Keratinocyte (primary cell): ENCODE data around the gene ABCA4. TPM values are rescaled to one million over a fixed set of nuclear protein-coding genes. Genes with fewer than 3 reads are reported as not detected.

Source experiments
- DNase-seq: peaks from one replicate; pipeline ENCODE4 v3.0.0-alpha.2; 2011; ENCODE audit warnings: low read depth, missing footprints, low spot score
- FAIRE-seq: peaks from 2 replicates; lab custom pipeline; 2011; peaks lifted over from hg19 to GRCh38; lab: Jason Lieb, UNC
- H2AFZ ChIP-seq: 2 replicates; pipeline ENCODE4 v1.6.0; 2012; ENCODE audit warnings: low read length, control low read depth, inconsistent platforms; ENCODE audit not compliant: control insufficient read depth
- H3K27ac ChIP-seq: 2 replicates; pipeline ENCODE4 v1.5.1; 2011; ENCODE audit warnings: low read length; ENCODE audit not compliant: control insufficient read depth, insufficient read depth
- H3K27me3 ChIP-seq: 3 replicates; pipeline ENCODE4 v1.6.0; 2011; ENCODE audit warnings: low read length; ENCODE audit not compliant: control insufficient read depth, insufficient read depth; ENCODE audit errors: extremely low read depth
- H3K36me3 ChIP-seq, 2 experiments: 2 replicates in 1 of 2; 3 replicates in 1 of 2; pipeline ENCODE4 v1.5.1; 2011; ENCODE audit warnings: low read length in 2 of 2, mild to moderate bottlenecking in 1 of 2; ENCODE audit not compliant: control insufficient read depth in 2 of 2, insufficient read depth in 2 of 2; ENCODE audit errors: extremely low read depth in 1 of 2
- H3K4me1 ChIP-seq: 3 replicates; pipeline ENCODE4 v1.5.1; 2011; ENCODE audit warnings: low read length; ENCODE audit not compliant: control insufficient read depth, insufficient read depth; ENCODE audit errors: extremely low read depth
- H3K4me2 ChIP-seq: 3 replicates; pipeline ENCODE4 v1.6.0; 2011; ENCODE audit warnings: low read depth, low read length; ENCODE audit not compliant: control insufficient read depth, insufficient read depth; ENCODE audit errors: extremely low read depth
- H3K4me3 ChIP-seq, 3 experiments: fragments of 200-600 bp in 1 of 3; sonication (generic) in 1 of 3; 2 replicates in 2 of 3; 3 replicates in 1 of 3; pipeline ENCODE4 v1.5.1; 2011 to 2016; ENCODE audit warnings: low read length in 3 of 3, mild to moderate bottlenecking in 3 of 3, control low read depth in 2 of 3, inconsistent platforms in 1 of 3, low read depth in 1 of 3, mixed read lengths in 1 of 3, mixed run types in 1 of 3, moderate library complexity in 1 of 3; ENCODE audit not compliant: control insufficient read depth in 2 of 3, insufficient read depth in 2 of 3; ENCODE audit errors: extremely low read depth in 1 of 3
- H3K79me2 ChIP-seq: 2 replicates; pipeline ENCODE4 v1.6.0; 2012; ENCODE audit warnings: low read length; ENCODE audit not compliant: control insufficient read depth, insufficient read depth
- H3K9ac ChIP-seq: 3 replicates; pipeline ENCODE4 v1.6.0; 2011; ENCODE audit warnings: low read length; ENCODE audit not compliant: control insufficient read depth, insufficient read depth; ENCODE audit errors: extremely low read depth
- H3K9me1 ChIP-seq: 3 replicates; pipeline ENCODE4 v1.6.0; 2011; ENCODE audit warnings: low read length; ENCODE audit not compliant: control insufficient read depth, insufficient read depth; ENCODE audit errors: extremely low read depth
- H3K9me3 ChIP-seq: 2 replicates; pipeline ENCODE4 v1.5.1; 2012; ENCODE audit warnings: low read depth, low read length; ENCODE audit not compliant: control insufficient read depth
- H4K20me1 ChIP-seq: 3 replicates; pipeline ENCODE4 v1.6.0; 2011; ENCODE audit warnings: low read length; ENCODE audit not compliant: control insufficient read depth, insufficient read depth; ENCODE audit errors: extremely low read depth
- CTCF ChIP-seq, 3 experiments: IDR thresholded peaks in 1 of 3; conservative IDR thresholded peaks in 1 of 3; optimal IDR thresholded peaks in 1 of 3; 2 replicates in 2 of 3; 3 replicates in 1 of 3; pipeline versions ENCODE3 to v1.5.1; 2011; ENCODE audit warnings: low read length in 3 of 3, mild to moderate bottlenecking in 3 of 3, moderate library complexity in 2 of 3, control low read depth in 1 of 3, inconsistent platforms in 1 of 3; ENCODE audit not compliant: insufficient read depth in 2 of 3; ENCODE audit errors: extremely low read depth in 1 of 3
- EZH2 ChIP-seq: IDR thresholded peaks from one replicate; pipeline ENCODE4 v1.6.1; 2012; ENCODE audit warnings: inconsistent platforms, mild to moderate bottlenecking, low read length, moderate library complexity
- dilution Hi-C: fragments of 300-500 bp; cut with MboI; formaldehyde crosslinking; loops from one replicate; pipeline ENCODE4 v1.7.0; 2020; ENCODE audit warnings: low sequenced_read_pairs; ENCODE audit not compliant: extremely low pct_ligation_motif_present
- polyA plus RNA-seq, 5 experiments: library from polyadenylated mRNA; depleted of rRNA in 3 of 5; stranded (reverse) in 3 of 5; stranded (forward) in 1 of 5; unstranded in 1 of 5; fragments of >200 nt; gene quantifications; 1 replicate in 1 of 5; 2 replicates in 3 of 5; 3 replicates in 1 of 5; pipeline versions ENCODE4 v1.2.1 to v1.2.3, GENCODE V29; 2011 to 2012; ENCODE audit warnings: missing spikeins in 2 of 5, low read depth in 1 of 5, low replicate concordance in 1 of 5

Gene ABCA4
- polyA plus RNA-seq, 1 donor (not counting 4 experiments of a cell fraction or from before 2014, with no cell fraction given) = 0.04 TPM

- peaks cover 3% of the 10 kb centered on the region for H3K27me3 ChIP-seq
- H3K36me3 ChIP-seq = no peaks in the 10 kb centered on the region
- TF ChIP-seq CTCF (optimal IDR thresholded peaks at IDR 0.05 in 1 of 3, IDR thresholded peaks at IDR 0.05 in 1 of 3, conservative IDR thresholded peaks at IDR 0.05 in 1 of 3; ENCODE audit: extremely low read depth in 1 of 3, insufficient read depth in 2 of 3, low read length in 3 of 3) = no peak
- no peak for TF ChIP-seq EZH2
- H2AFZ ChIP-seq = peak overlapping the region; percentile 50
- peak overlapping the region in 1 of 3 experiments; percentile 18 for H3K4me3 ChIP-seq
- peaks cover 37% of the 10 kb centered on the region for H3K4me1 ChIP-seq
- H3K27ac ChIP-seq = peak overlapping the region; percentile 53
- dilution Hi-C loops = no loop called here
- no peak overlapping the region for H3K9ac ChIP-seq
- no peaks in the 10 kb centered on the region for H3K9me3 ChIP-seq
- H3K9me1 ChIP-seq = peaks cover 2% of the 10 kb centered on the region
- no peaks in the 10 kb centered on the region for H4K20me1 ChIP-seq
- no peaks in the 10 kb centered on the region for H3K79me2 ChIP-seq
- peak; percentile 28 for DNase-seq
- H3K4me2 ChIP-seq = peak overlapping the region; percentile 77
- peak; percentile 75 for FAIRE-seq
These were observed 19.1 kb downstream of the ABCA4 start for GRCh38 chr1:94101613-94102525.

- DNase-seq (no peak), FAIRE-seq (peak; percentile 57)
- no peaks in the 10 kb centered on the region for H4K20me1 ChIP-seq
- H2AFZ ChIP-seq = peak overlapping the region; percentile 50
- H3K79me2 ChIP-seq = no peaks in the 10 kb centered on the region
- H3K4me2 ChIP-seq = peak overlapping the region; percentile 77
- peak overlapping the region; percentile 53 for H3K27ac ChIP-seq
- no peaks in the 10 kb centered on the region for H3K9me3 ChIP-seq
- no peaks in the 10 kb centered on the region for H3K27me3 ChIP-seq
- TF ChIP-seq CTCF (optimal IDR thresholded peaks at IDR 0.05 in 1 of 3, IDR thresholded peaks at IDR 0.05 in 1 of 3, conservative IDR thresholded peaks at IDR 0.05 in 1 of 3; ENCODE audit: extremely low read depth in 1 of 3, insufficient read depth in 2 of 3, low read length in 3 of 3) (no peak), EZH2 (no peak)
- H3K9ac ChIP-seq = peak overlapping the region; percentile 35
- peak overlapping the region in 1 of 3 experiments; percentile 18 for H3K4me3 ChIP-seq
- peaks cover 37% of the 10 kb centered on the region for H3K4me1 ChIP-seq
- H3K9me1 ChIP-seq = peaks cover 2% of the 10 kb centered on the region
- H3K36me3 ChIP-seq = no peaks in the 10 kb centered on the region
- dilution Hi-C loops = no loop called here
These were observed 19.9 kb downstream of the ABCA4 start for GRCh38 chr1:94100785-94101612.
